IMR-90 (cell line): ENCODE measurements around the gene DDX52. TPM values are rescaled to one million over a fixed set of nuclear protein-coding genes. Genes with fewer than 3 reads are reported as not detected.
A peak's percentile ranks its signal among the peaks of the same experiment; 100 is the strongest.

Experiments
- ATAC-seq: fragments of 200-7000 bp; cut with Tn5 transposase; 2 replicates; pipeline ENCODE4 v1.9.1; 2020; ENCODE audit warnings: low read depth, mild to moderate bottlenecking, moderate library complexity
- BruUV-seq: library from RNA; stranded (reverse); fragments of 400-500 nt; replicated peaks from 2 replicates; lab custom pipeline; 2021; lab: Mats Ljungman, UMichigan
- CTCF ChIA-PET: fragments of 300-600 bp; formaldehyde crosslinking; extraction: SDS; loops from one replicate; lab custom pipeline; 2021; ENCODE audit warnings: antibody characterized with exemption; lab: Yijun Ruan, JAX
- POLR2A ChIA-PET: fragments of 300-600 bp; sonication (Branson Sonifier 250); formaldehyde crosslinking; loops from one replicate; lab custom pipeline; 2022; ENCODE audit warnings: antibody characterized with exemption; ENCODE audit not compliant: unreplicated experiment; lab: Charles Lee
- DNase-seq: peaks from one replicate; pipeline ENCODE4 v3.0.0; 2013
- H2AFZ ChIP-seq: replicated peaks from 2 replicates; pipeline ENCODE3; 2013; ENCODE audit warnings: low read length, mild to moderate bottlenecking; ENCODE audit not compliant: poor library complexity
- H2AK5ac ChIP-seq: 2 replicates; pipeline ENCODE4 v1.6.1; 2013; ENCODE audit warnings: low read depth, low read length, inconsistent platforms
- H2AK9ac ChIP-seq: replicated peaks from 2 replicates; pipeline ENCODE3; 2013; ENCODE audit warnings: mild to moderate bottlenecking, low read depth, low read length, moderate library complexity; ENCODE audit not compliant: poor library complexity
- H2BK120ac ChIP-seq: 2 replicates; pipeline ENCODE4 v1.6.1; 2013; ENCODE audit warnings: low read depth, low read length, inconsistent platforms
- H2BK15ac ChIP-seq: 3 replicates; pipeline ENCODE4 v1.6.1; 2013; ENCODE audit warnings: low read depth, low read length, inconsistent platforms
- H2BK20ac ChIP-seq: 2 replicates; pipeline ENCODE4 v1.6.1; 2013; ENCODE audit warnings: low read depth, mild to moderate bottlenecking, inconsistent platforms, low read length, moderate library complexity
- H2BK5ac ChIP-seq: 2 replicates; pipeline ENCODE4 v1.6.1; 2013; ENCODE audit warnings: mild to moderate bottlenecking, low read depth, low read length, inconsistent platforms; ENCODE audit not compliant: poor library complexity, severe bottlenecking
- H3K14ac ChIP-seq: replicated peaks from 2 replicates; pipeline ENCODE4 v1.6.1; 2013; ENCODE audit warnings: low read depth, low read length, inconsistent platforms
- H3K18ac ChIP-seq: 2 replicates; pipeline ENCODE4 v1.6.1; 2013; ENCODE audit warnings: low read depth, low read length, control low read depth
- H3K23ac ChIP-seq: 2 replicates; pipeline ENCODE4 v1.6.1; 2013; ENCODE audit warnings: low read depth, low read length, inconsistent platforms
- H3K27ac ChIP-seq: 2 replicates; pipeline ENCODE4 v1.5.1; 2013; ENCODE audit warnings: mild to moderate bottlenecking, control low read depth, low read length; ENCODE audit not compliant: insufficient read depth
- H3K27me3 ChIP-seq: 2 replicates; pipeline ENCODE4 v1.6.1; 2013; ENCODE audit warnings: low read length; ENCODE audit not compliant: control insufficient read depth, insufficient read depth
- H3K36me3 ChIP-seq: 2 replicates; pipeline ENCODE4 v1.6.1; 2013; ENCODE audit warnings: low read length, mixed read lengths; ENCODE audit not compliant: control insufficient read depth, insufficient read depth
- H3K4ac ChIP-seq: 2 replicates; pipeline ENCODE4 v1.6.1; 2013; ENCODE audit warnings: low read depth, low read length, inconsistent platforms
- H3K4me1 ChIP-seq: 2 replicates; pipeline ENCODE4 v1.6.1; 2013; ENCODE audit warnings: low read length, mixed read lengths; ENCODE audit not compliant: control insufficient read depth, insufficient read depth
- H3K4me2 ChIP-seq: 2 replicates; pipeline ENCODE4 v1.6.1; 2013; ENCODE audit warnings: low read depth, mild to moderate bottlenecking, control low read depth, low read length, moderate library complexity
- H3K4me3 ChIP-seq: 2 replicates; pipeline ENCODE4 v1.5.1; 2013; ENCODE audit warnings: low read depth, mild to moderate bottlenecking, control low read depth, low read length, moderate library complexity; ENCODE audit not compliant: insufficient read depth
- H3K56ac ChIP-seq: 2 replicates; pipeline ENCODE4 v1.6.1; 2013; ENCODE audit warnings: low read length, inconsistent platforms; ENCODE audit not compliant: insufficient read depth; ENCODE audit errors: extremely low read depth
- H3K79me1 ChIP-seq, 2 experiments: 2 replicates each; pipeline ENCODE4 v1.6.1; 2013; ENCODE audit warnings: low read length in 2 of 2, inconsistent platforms in 1 of 2, low read depth in 1 of 2
- H3K9ac ChIP-seq: 2 replicates; pipeline ENCODE4 v1.6.1; 2013; ENCODE audit warnings: low read depth, low read length, control low read depth
- H3K9me1 ChIP-seq: 2 replicates; pipeline ENCODE4 v1.6.1; 2013; ENCODE audit warnings: low read length, inconsistent platforms; ENCODE audit not compliant: insufficient read depth
- H3K9me3 ChIP-seq: 2 replicates; pipeline ENCODE4 v1.6.1; 2013; ENCODE audit warnings: low read length; ENCODE audit not compliant: control insufficient read depth, insufficient read depth
- H4K20me1 ChIP-seq: 2 replicates; pipeline ENCODE4 v1.6.1; 2013; ENCODE audit warnings: low read length, inconsistent platforms; ENCODE audit not compliant: insufficient read depth
- H4K5ac ChIP-seq: 2 replicates; pipeline ENCODE4 v1.6.1; 2013; ENCODE audit warnings: mild to moderate bottlenecking, low read depth, low read length, control low read depth
- H4K8ac ChIP-seq, 2 experiments: 2 replicates each; pipeline ENCODE4 v1.6.1; 2013; ENCODE audit warnings: low read depth in 2 of 2, low read length in 2 of 2, control low read depth in 1 of 2, inconsistent platforms in 1 of 2
- H4K91ac ChIP-seq: 2 replicates; pipeline ENCODE4 v1.6.1; 2013; ENCODE audit warnings: low read depth, low read length, inconsistent platforms; ENCODE audit not compliant: insufficient read depth
- BHLHE40 ChIP-seq: fragments of 150-350 bp; IDR thresholded peaks from 2 replicates; pipeline ENCODE4 v1.6.1; 2016; ENCODE audit warnings: mild to moderate bottlenecking, low read depth, low read length
- CEBPB ChIP-seq: IDR thresholded peaks from 2 replicates; pipeline ENCODE4 v1.6.1; 2012; ENCODE audit warnings: low read depth, low read length, improper control_type of control experiment
- CHD1 ChIP-seq: IDR thresholded peaks from 2 replicates; pipeline ENCODE4 v1.6.1; 2012; ENCODE audit warnings: low read depth, low read length, improper control_type of control experiment
- CTCF ChIP-seq: conservative IDR thresholded peaks from 2 replicates; pipeline ENCODE4 v1.5.1; 2012; ENCODE audit warnings: mild to moderate bottlenecking, low read depth, low read length, improper control_type of control experiment
- ELK1 ChIP-seq: fragments of 150-350 bp; IDR thresholded peaks from 2 replicates; pipeline ENCODE4 v1.6.1; 2016; ENCODE audit warnings: low read depth, mild to moderate bottlenecking, low read length, moderate library complexity, borderline replicate concordance
- FOS ChIP-seq: fragments of 150-350 bp; IDR thresholded peaks from 2 replicates; pipeline ENCODE4 v1.6.1; 2016; ENCODE audit warnings: low read depth, low read length
- MAFK ChIP-seq: IDR thresholded peaks from 2 replicates; pipeline ENCODE4 v1.6.1; 2012; ENCODE audit warnings: low read depth, low read length, improper control_type of control experiment
- MAZ ChIP-seq: IDR thresholded peaks from 2 replicates; pipeline ENCODE4 v1.6.1; 2012; ENCODE audit warnings: low read depth, mild to moderate bottlenecking, low read length, improper control_type of control experiment, moderate library complexity, borderline replicate concordance
- MXI1 ChIP-seq: IDR thresholded peaks from 2 replicates; pipeline ENCODE4 v1.6.1; 2012; ENCODE audit warnings: low read depth, mild to moderate bottlenecking, low read length, moderate library complexity, borderline replicate concordance
- NFE2L2 ChIP-seq: fragments of 150-350 bp; IDR thresholded peaks from 2 replicates; pipeline ENCODE4 v1.6.1; 2016; ENCODE audit warnings: low read depth, mild to moderate bottlenecking, low read length
- POLR2A ChIP-seq: IDR thresholded peaks from 2 replicates; pipeline ENCODE4 v1.6.1; 2012; ENCODE audit warnings: mild to moderate bottlenecking, low read depth, low read length
- RAD21 ChIP-seq: IDR thresholded peaks from 2 replicates; pipeline ENCODE4 v1.6.1; 2012; ENCODE audit warnings: low read length, improper control_type of control experiment
- RCOR1 ChIP-seq: IDR thresholded peaks from 2 replicates; pipeline ENCODE4 v1.6.1; 2012; ENCODE audit warnings: mild to moderate bottlenecking, low read length, improper control_type of control experiment; ENCODE audit not compliant: insufficient replicate concordance
- RFX5 ChIP-seq: IDR thresholded peaks from 2 replicates; pipeline ENCODE4 v1.8.0; 2012; ENCODE audit warnings: low read depth, mild to moderate bottlenecking, low read length, moderate library complexity
- SMC3 ChIP-seq: fragments of 150-350 bp; IDR thresholded peaks from 2 replicates; pipeline ENCODE4 v1.6.1; 2016; ENCODE audit warnings: low read depth, mild to moderate bottlenecking, antibody characterized with exemption, low read length, moderate library complexity
- USF2 ChIP-seq: fragments of 150-350 bp; IDR thresholded peaks from 2 replicates; pipeline ENCODE4 v1.6.1; 2017; ENCODE audit warnings: mild to moderate bottlenecking, antibody characterized with exemption, low read length, low read depth
- WGBS, 2 experiments: methylation state at CpG; one replicate each; pipeline versions ENCODE4 v1.1.5 to v1.1.7; 2013; ENCODE audit warnings: missing lambda C conversion rate in 2 of 2; ENCODE audit not compliant: insufficient read length in 1 of 2; ENCODE audit errors: extremely low coverage in 2 of 2; 5-methylcytosine and 5-hydroxymethylcytosine counted together
- dilution Hi-C: fragments of 300-500 bp; cut with HindIII; formaldehyde crosslinking; loops from one replicate; pipeline ENCODE4 v1.14.3; 2018; ENCODE audit warnings: low sequenced_read_pairs; ENCODE audit not compliant: unreplicated experiment
- in situ Hi-C: fragments of 300-500 bp; cut with MboI; formaldehyde crosslinking; loops from 3 replicates; pipeline ENCODE4 v1.14.3; 2019; ENCODE audit warnings: low sequenced_read_pairs, inconsistent platforms, mixed read lengths
- intact Hi-C: fragments of 100-400 bp; cut with micrococcal nuclease; formaldehyde crosslinking; loops from 2 replicates; pipeline ENCODE4 v1.10.0; 2022
- polyA plus RNA-seq, 3 experiments: library from polyadenylated mRNA; depleted of rRNA; stranded (reverse); fragments of >200 nt; gene quantifications; 2 replicates each; pipeline ENCODE4 v1.2.3, GENCODE V29; 2012; ENCODE audit warnings: low replicate concordance in 1 of 3
- total RNA-seq: library from RNA; depleted of rRNA; stranded (reverse); fragments of >200 nt; gene quantifications from 2 replicates; pipeline ENCODE4 v1.2.3, GENCODE V29; 2012

Gene DDX52
- total and polyA plus RNA-seq, 2 of the 4 experiments (the other 2 are of a cell fraction), result 12.5 to 26.7 TPM

- Histone ChIP-seq H4K91ac (peak overlapping the region; percentile 88), H4K20me1 (no peaks in the 10 kb centered on the region), H2AK9ac (peak overlapping the region; percentile 48), H3K9ac (no peak overlapping the region), H2AFZ (peak overlapping the region; percentile 48), H4K5ac (peak overlapping the region; percentile 42; the same call in 1 of the 2 replicates), H3K9me1 (peaks cover 35% of the 10 kb centered on the region), H3K56ac (no peak overlapping the region), H3K27ac (peak overlapping the region; percentile 47; the same call in 1 of the 2 replicates), H2BK15ac (peak overlapping the region; percentile 52; the same call in 2 of the 3 replicates), H2BK20ac (peak overlapping the region; percentile 96), H2BK120ac (peak overlapping the region; percentile 93), H3K18ac (peak overlapping the region; percentile 91), H3K4me2 (no peak overlapping the region; the same call in 1 of the 2 replicates), H3K36me3 (no peaks in the 10 kb centered on the region), H3K79me1 (no peaks in the 10 kb centered on the region), H2BK5ac (peak overlapping the region; percentile 88), H4K8ac (peak overlapping the region; percentile 60 to 89), H3K27me3 (no peaks in the 10 kb centered on the region), H3K14ac (peak overlapping the region; percentile 41), H3K23ac (peak overlapping the region; percentile 68), H3K4me3 (no peak overlapping the region), H3K4ac (peak overlapping the region; percentile 93), H2AK5ac (peak overlapping the region; percentile 92), H3K4me1 (peaks cover 22% of the 10 kb centered on the region), H3K9me3 (no peaks in the 10 kb centered on the region)
- in situ Hi-C loops (no loop called here), dilution Hi-C loops (no loop called here), intact Hi-C loops (no loop called here)
- WGBS, 2 experiments, result 92% methylated on average over 2 of the region's 3 CpGs; no CpG with 5 or more reads in 1 of the 2 experiments
- ChIA-PET POLR2A (no interaction called here), CTCF (interaction anchor here (0.5 kb wide), 1 partner anchor 25 kb away, joined by 3 read pairs; no protein-coding TSS in a partner anchor)
- ATAC-seq, result peak; percentile 3; the same call in 1 of the 2 replicates
- no peak for TF ChIP-seq CTCF
- TF ChIP-seq MXI1, result no peak
- TF ChIP-seq BHLHE40, result no peak
- TF ChIP-seq FOS, result no peak
- no peak for TF ChIP-seq USF2
- no peak for TF ChIP-seq RAD21
- TF ChIP-seq ELK1, result no peak
- no peak for TF ChIP-seq NFE2L2
- TF ChIP-seq SMC3, result no peak
- TF ChIP-seq CHD1, result no peak
- no peak for TF ChIP-seq POLR2A
- TF ChIP-seq RFX5, result no peak
- TF ChIP-seq MAFK, result no peak
- no peak for TF ChIP-seq MAZ
- no peak for TF ChIP-seq RCOR1
- TF ChIP-seq CEBPB, result no peak
- peak; percentile 23 for DNase-seq
- no TSS peak for BruUV-seq
These were observed 29.4 kb upstream of the DDX52 start for GRCh38 chr17:37672548-37673078.
